HUDEP-2 (cell line): ENCODE data around the gene CSDE1.

ENCODE experiments used
- DNase-seq, 76 experiments: peaks; one replicate each; lab custom pipeline; 2025; ENCODE audit not compliant: unreplicated experiment in 76 of 76; lab: John Stamatoyannopoulos, UW

The CSDE1 gene

DNA sequence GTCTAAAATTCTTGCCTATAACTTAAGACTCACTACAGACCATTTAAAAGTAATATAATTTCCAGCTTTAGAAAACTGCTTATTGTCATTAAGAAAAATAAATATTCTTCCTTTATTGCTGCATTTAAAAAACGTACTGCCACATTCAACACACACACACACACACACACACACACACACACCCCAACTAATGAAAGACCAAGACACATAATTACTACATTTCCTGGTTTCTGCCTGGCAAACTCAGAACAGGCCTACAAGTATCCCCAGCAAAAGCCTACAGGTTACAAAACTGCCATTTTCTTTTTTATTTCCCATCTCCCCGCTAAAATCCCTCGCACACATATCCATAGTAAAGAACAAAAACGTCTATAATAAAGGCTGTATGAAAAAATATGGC lies 89.4 kb downstream of the CSDE1 start:
- DNase-seq = no peak

DNA sequence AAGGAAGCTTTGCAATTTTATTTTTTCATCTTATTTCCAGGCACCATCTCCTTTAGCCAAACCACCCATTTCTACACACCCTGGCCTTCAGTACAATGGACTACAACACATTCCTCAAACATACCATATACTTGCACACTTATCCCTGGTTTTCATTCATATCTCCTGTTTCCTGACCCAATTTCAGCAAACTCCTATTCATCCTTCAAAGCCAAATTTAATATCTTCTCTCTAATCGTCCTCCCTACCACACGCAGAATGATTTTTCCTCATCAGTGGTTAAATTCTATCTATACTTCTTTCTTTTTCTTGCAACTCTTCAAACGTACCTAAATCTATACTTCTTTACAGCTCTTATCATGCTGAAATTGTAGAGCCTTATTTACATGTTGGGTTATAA lies 90.8 kb downstream of the CSDE1 start:
- no peak for DNase-seq
